SK-N-MC (cell line): Measurements from ENCODE around the gene RND3.

Experiments
- EZH2 ChIP-seq: fragments of 200-600 bp; sonication (generic); IDR thresholded peaks from one replicate; pipeline ENCODE4 v1.6.1; 2017; ENCODE audit warnings: antibody characterized with exemption
- POLR2AphosphoS5 ChIP-seq: IDR thresholded peaks from 2 replicates; pipeline ENCODE4 v1.6.1; 2012; ENCODE audit warnings: mild to moderate bottlenecking, low read depth, low read length, borderline replicate concordance

DNA sequence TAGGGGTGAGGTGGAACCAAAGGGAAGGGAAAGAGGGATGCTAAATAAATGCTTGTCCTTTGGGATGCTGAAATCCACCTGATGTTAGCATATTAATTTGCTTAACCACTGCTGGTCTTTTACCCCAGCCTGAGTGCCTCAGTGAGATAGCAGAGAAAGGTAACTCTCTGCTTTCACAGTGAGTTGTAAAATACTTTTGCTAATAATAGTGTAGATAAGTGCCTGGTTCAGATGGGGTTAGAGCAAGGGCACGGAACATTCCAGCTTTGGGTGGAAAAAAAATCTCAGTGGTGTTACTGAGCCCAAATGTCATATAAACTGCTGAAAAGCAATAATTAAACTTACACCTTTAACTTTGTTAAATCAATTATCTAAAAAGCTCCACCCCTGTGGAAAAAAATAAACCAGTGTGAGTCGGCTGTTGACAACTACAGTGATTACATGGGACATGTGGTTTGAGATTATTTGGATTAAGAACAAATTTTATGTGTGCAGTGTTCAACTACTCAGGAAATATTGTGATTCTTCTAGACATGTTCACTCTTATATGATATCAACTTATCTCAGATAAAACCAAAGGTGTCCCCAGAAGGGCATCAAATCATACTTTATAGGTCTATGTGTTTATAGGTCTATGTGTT lies 21.1 kb upstream of the RND3 start:
- TF ChIP-seq EZH2 (no peak), POLR2AphosphoS5 (no peak)
